ENCODE data around the gene STARD10.
A peak's percentile ranks its signal among the peaks of the same experiment; 100 is the strongest.

STARD10 gene, protein sequence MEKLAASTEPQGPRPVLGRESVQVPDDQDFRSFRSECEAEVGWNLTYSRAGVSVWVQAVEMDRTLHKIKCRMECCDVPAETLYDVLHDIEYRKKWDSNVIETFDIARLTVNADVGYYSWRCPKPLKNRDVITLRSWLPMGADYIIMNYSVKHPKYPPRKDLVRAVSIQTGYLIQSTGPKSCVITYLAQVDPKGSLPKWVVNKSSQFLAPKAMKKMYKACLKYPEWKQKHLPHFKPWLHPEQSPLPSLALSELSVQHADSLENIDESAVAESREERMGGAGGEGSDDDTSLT

DNA sequence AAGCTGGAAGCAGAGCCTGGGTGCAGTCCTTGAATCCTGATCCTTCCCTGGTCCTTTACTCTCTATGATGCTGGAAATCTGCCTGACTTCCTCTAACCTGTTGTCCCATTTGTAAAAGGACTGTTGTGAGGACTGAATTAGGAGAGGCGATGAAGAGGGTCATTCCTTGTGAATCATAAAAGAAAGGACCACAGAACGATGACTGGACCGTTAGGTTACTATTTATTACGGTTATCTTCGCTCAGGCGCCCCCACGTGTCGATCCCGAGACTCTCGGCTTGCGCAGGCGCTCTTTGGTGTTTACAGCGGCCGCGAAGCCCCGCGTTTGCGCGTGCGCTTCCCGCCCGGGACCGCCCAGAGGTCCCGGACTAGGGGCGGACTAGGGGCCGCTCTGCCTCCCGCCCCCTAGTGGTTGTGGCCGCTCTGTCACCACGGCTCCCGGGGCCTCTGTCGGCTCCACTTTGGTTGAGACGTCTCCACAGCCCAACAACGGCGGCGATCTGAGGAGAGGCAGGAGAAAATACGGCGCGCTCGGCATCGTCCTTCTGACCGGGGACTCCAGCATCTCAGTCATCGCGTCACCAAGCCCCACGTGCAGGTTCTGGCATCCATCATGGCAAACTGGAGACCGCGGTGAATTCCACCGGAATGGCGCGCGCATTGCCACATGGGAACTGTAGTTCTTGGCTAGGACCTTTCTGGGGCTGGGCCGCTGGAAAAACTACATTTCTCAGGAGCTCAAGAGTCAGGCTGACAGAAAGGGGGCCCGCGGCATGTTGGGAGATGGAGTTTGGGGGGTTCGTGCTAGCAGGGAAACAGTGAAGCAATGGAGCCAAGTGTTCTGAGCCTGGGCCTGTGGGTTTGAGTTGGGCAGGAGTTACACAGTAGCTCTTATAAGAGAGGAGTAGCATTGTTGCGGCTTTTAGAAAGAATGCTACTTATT is at the start of gene STARD10:
TSS of gene STARD10 (minus strand) at position 623 of the 943 bp plus-strand sequence. CDS start 12,866 bp downstream, outside the sequence.
- DNase-seq, result peak; percentile 96
- in situ Hi-C loops (cut with MboI; ENCODE audit: low pct_unique_long_range_greater_than_20kb, low sequenced_read_pairs), result no loop called here

DNA sequence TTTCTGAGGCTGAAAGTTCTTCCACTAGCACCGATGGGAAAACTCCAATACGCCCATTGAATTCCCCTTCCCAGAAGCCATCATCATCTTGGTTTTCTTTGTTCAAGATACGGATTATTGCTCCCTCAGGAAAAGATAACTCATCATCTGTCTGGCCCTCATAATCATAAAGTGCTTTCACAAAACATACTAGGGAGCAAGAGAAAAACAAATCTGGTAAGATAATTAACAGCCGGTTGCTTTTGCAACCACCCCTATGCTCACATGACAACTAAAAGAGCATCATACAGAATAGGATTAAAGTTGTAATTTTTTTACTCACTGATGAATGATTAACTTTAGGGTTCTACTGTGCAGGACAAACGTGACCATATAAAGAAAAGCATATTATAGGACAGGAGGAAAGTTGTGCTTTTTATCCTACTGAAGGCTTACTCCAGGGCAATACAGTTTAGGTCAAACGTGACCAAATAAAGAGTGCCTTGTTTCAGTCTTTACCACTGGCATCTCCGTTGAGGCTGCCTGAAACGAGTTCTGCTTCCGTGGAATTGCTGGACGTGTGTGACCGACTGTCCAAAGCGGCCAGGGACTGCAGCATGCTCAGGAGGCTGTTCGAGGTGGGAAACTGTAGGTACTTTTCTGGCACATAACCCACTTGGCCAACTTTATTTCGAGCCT is 48.9 kb upstream of the STARD10 start:
- no peak for DNase-seq
- in situ Hi-C loops (cut with MboI; ENCODE audit: low pct_unique_long_range_greater_than_20kb, low sequenced_read_pairs), result loop anchor here (25.0 kb wide), 1 partner anchor 320 kb away; no protein-coding TSS in a partner anchor

DNA sequence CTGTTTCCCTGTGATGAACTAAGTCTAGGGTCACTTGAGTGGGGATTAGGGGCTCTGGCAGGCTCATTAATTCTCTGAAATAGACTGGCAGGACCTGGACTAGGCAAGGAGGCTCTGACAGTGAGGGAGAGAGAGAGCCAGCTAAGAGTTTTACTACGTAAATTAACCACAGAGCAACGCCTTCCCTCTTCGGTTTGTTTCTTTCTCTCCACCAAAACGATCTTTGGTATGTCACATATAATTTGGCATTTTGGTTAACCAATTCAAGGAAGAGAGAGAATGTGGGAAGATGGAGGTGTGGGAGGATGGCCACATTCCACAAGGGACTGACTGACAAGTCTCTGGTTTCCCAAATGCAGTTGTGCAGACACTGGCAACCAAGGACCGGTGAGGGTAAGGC is 48.3 kb upstream of the STARD10 start:
- DNase-seq, result no peak
- in situ Hi-C loops (cut with MboI; ENCODE audit: low pct_unique_long_range_greater_than_20kb, low sequenced_read_pairs), result loop anchor here (25.0 kb wide), 1 partner anchor 320 kb away; no protein-coding TSS in a partner anchor

DNA sequence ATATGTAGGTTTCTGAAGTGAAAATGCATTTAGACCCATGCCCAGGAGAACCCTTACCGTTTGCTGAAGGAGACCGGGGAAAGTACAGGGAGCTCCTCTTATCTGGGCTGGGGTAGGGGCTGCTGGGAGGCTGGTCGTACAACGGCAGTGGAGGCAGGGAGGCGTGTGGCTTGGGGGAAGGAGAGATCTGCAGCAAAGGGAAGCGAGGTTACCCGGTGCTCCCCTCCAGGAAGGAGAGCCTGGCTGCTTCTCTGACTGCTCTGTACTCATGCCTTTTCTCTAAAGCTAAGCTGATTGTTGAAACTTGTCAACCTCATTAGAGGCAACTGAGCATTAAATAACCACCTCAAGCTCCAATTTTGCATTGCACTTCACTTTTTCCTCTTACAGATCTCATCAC is 47.5 kb upstream of the STARD10 start:
- in situ Hi-C loops (cut with MboI; ENCODE audit: low pct_unique_long_range_greater_than_20kb, low sequenced_read_pairs), result loop anchor here (25.0 kb wide), 1 partner anchor 321 kb away; no protein-coding TSS in a partner anchor
- no peak for DNase-seq

DNA sequence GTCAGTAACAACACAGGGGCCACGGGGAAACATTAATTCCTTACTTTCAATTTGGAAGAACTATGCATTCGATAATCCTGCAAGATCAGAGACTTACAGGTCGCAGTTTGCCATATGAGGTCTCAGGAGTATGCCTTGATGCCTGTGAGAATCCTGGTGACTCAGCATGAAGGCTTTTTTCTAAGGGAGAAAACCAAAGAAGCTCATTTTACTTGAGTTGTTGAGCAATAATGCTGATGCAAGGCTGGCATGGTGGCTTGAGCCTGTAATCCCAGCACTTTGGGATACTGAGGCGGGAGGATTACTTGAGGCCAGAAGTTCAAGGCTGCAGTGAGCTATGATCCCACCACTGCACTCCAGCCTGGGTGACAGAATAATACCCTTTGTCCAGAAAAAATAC is 46.9 kb upstream of the STARD10 start:
- in situ Hi-C loops (cut with MboI; ENCODE audit: low pct_unique_long_range_greater_than_20kb, low sequenced_read_pairs), result loop anchor here (25.0 kb wide), 1 partner anchor 322 kb away; no protein-coding TSS in a partner anchor
- DNase-seq, result no peak

DNA sequence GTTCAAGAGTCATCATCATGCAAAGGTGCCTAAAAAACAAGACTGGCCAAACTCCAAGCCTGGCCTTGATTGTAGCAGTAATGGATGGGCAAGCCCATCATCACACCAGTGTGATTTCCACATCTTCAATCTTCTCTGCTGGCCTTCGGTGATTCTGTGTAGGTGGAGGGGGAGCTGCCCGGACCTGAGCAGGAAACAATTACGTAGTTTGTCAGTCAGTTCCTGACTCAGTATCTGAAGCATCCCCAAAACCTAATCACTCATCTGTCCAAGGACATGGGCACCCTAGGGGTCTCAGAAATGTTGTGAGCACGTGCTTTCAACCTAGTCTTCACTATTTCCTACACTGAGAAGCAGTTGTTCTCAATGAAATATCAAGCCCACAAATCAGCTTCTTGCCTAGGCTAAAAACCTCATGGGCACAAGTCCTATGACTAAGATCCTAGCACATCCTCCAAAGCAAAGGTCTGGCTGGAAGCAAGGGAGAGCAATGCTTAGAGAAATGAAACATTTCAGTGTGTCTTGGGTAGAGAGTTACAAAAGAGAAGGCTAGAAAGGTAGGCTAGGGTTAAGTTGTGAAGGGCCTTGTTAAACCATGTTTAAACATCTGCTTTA is 45.0 kb upstream of the STARD10 start:
- in situ Hi-C loops (cut with MboI; ENCODE audit: low pct_unique_long_range_greater_than_20kb, low sequenced_read_pairs), result loop anchor here (25.0 kb wide), 1 partner anchor 324 kb away; no protein-coding TSS in a partner anchor
- no peak for DNase-seq

DNA sequence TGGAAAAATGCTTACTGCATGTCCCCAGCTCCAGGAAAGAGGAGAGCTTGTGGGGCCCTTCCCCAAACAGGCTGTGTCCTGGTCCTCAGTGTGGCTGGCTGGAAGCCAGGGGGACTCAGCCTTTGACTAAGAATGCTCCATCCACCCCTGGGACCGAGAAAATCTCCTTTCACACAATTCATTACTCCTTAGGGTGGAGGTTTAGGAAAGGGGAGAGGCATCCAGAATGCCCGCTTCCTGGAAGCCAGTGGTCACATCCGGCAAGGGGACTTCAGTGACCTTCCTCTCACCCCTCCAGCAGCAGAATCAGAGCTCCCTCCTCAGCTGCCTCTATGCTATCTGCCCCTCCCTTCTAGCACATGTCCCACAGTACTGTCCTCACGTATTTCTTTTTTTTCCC is 42.3 kb upstream of the STARD10 start:
- no peak for DNase-seq
- in situ Hi-C loops (cut with MboI; ENCODE audit: low pct_unique_long_range_greater_than_20kb, low sequenced_read_pairs), result loop anchor here (25.0 kb wide), 1 partner anchor 326 kb away; no protein-coding TSS in a partner anchor

DNA sequence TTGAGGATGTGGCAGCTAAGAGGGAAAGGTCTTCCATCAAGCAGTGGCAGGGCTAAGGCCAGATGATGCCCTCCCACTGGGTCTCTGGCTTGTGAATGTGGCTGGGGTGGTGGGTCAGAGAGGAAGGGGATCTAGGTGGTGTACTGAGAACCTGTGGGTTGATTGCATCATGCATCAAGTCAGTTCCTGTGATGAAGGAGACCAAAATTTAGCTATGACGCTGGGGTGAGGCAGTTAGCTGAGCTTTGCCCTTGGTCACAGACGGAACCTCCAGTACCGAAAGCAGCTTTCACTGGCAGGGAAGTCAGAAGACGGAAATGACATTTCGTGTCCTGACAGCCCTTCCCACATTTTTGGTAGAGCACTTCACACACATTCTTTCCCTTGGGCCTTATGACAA is 41.1 kb upstream of the STARD10 start:
- in situ Hi-C loops (cut with MboI; ENCODE audit: low pct_unique_long_range_greater_than_20kb, low sequenced_read_pairs), result loop anchor here (25.0 kb wide), 1 partner anchor 327 kb away; no protein-coding TSS in a partner anchor
- no peak for DNase-seq

DNA sequence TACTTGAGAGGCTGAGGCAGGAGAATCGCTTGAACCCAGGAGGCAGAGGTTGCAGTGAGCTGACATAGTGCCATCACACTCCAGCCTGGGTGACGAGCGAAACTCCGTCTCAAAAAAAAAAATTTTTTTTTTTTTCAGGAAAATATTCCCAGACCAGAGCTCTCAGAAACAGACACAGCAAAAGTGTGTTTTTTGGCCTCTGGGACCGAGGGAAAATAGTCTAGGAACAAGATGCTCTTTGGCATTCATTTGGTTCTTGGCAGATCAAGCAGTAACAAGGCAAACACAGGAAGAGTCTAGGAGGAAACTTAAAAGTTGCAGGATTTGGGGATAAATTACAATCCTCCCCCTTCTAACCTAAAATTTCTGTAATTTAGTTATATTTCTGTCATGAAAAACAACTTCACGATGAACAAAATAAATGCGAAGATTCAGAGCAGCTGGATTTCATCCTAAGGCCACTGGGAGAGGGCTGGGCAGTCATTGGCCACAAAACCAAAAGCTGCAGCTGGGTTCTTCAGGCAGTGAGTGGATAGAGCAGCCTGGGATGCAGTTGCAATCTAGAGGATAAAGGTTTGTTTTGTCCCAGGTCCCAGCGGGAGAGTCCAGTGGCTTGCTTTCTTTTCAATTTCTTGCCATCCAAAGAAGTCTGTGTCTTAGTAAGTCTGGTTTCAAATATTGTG is 40.1 kb upstream of the STARD10 start:
- in situ Hi-C loops (cut with MboI; ENCODE audit: low pct_unique_long_range_greater_than_20kb, low sequenced_read_pairs), result loop anchor here (25.0 kb wide), 1 partner anchor 328 kb away; no protein-coding TSS in a partner anchor
- no peak for DNase-seq

DNA sequence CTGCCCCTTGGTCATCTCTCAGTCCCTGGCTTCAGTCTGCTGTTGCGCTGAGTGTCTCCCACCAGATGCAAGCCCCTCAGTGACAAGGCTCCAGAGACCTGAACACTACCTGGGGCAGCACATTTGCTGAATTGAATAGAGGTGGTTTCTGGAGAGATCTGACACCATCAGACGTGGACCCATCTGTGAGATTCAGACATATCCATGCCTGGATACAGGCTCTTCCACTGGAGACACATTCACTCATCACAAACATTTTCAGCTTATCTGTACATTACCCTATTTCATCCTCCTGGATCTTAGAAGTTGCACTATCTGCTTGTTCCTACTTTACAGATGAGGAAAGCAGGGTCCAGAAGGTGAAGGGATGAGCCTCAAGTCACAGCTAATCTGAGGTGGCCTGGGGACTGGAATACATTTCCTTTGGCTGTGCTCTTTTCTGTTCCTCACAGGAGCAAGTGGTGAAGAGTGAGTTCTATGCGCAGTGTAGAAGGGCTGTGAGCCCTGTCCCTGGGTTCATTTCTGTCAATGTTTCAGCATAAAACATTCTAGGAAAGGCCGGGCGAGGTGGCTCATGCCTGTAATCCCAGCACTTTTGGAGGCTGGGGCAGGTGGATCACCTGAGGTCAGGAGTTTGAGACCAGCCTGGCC is 39.4 kb upstream of the STARD10 start:
- DNase-seq, result no peak
- in situ Hi-C loops (cut with MboI; ENCODE audit: low pct_unique_long_range_greater_than_20kb, low sequenced_read_pairs), result loop anchor here (25.0 kb wide), 1 partner anchor 329 kb away; no protein-coding TSS in a partner anchor

DNA sequence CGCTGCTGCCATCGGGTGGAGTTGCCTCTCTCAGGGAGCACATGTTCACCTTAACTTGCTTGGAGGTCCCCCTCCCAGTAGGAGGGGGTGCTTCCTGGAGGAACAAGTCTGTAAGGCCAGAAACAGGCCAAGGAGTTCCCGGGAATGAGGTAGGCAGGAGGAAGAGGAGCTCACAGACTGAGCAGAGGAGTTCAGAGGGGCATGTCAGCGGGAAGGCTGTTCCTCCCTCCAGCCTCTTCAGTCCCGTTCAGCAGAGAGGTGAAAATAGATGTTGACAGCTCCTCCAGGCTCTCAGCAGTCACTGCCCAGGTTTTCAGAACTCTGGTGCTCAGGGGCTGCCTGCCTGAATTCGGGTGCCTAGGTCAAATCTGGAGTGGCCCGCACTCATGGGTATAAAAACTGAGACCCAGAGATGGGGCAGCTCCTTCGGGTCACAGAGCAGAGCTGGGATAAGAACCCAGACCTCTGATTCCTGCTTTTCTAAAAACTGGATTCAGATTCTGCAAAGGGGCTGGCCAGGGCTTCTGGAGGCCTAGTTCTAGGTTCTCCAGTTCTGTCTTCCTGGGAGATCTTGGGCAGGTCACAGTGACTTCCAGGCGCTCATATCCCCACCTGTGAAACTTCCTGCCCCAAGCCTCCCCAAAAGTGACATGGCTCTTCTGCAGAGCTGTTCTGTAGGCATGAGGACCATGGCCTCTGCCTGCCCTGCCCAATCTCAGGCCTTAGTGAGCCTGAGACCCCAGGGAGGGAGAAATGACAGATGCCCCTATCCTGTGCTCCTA is 38.6 kb upstream of the STARD10 start:
- in situ Hi-C loops (cut with MboI; ENCODE audit: low pct_unique_long_range_greater_than_20kb, low sequenced_read_pairs), result loop anchor here (25.0 kb wide), 1 partner anchor 330 kb away; no protein-coding TSS in a partner anchor
- DNase-seq, result no peak

DNA sequence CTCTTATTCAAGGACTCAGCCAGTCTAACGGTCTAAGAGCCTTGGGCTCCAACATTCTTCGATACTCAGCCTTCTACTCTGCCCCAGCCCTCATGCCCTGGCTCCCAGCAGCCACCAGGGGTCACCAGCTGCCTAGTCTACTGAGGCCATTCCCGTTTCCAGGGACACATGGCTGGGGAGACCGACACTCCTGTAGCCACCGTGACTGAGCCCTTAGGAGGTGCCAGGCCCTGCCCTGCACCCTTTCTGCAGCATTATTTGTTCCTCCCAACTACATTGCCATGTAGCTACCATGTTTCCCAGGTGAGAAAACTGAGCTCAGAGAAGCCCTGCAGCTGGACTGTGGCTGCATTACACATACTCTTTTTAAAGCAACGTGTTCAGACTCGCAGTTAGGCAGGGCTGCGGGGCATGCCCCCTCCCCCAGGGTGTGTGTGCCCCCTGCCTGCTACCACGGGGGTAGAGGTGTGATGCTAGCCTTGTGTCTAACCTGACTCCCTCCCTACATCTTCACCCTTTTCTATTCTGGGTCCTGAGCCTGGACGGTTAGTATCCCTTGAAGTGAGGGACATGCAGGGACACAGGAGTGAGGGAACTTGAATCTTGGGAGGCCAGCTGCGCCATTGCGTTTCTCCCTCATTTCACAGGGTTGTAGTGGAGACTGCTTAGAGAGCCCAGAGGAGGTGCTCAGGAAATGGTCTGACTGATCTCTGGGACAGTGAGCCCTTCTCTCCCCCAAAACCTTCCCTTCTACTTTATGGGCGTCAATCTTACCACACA is 37.9 kb upstream of the STARD10 start:
- DNase-seq, result peak; percentile 86
- in situ Hi-C loops (cut with MboI; ENCODE audit: low pct_unique_long_range_greater_than_20kb, low sequenced_read_pairs), result loop anchor here (25.0 kb wide), 1 partner anchor 331 kb away; no protein-coding TSS in a partner anchor

DNA sequence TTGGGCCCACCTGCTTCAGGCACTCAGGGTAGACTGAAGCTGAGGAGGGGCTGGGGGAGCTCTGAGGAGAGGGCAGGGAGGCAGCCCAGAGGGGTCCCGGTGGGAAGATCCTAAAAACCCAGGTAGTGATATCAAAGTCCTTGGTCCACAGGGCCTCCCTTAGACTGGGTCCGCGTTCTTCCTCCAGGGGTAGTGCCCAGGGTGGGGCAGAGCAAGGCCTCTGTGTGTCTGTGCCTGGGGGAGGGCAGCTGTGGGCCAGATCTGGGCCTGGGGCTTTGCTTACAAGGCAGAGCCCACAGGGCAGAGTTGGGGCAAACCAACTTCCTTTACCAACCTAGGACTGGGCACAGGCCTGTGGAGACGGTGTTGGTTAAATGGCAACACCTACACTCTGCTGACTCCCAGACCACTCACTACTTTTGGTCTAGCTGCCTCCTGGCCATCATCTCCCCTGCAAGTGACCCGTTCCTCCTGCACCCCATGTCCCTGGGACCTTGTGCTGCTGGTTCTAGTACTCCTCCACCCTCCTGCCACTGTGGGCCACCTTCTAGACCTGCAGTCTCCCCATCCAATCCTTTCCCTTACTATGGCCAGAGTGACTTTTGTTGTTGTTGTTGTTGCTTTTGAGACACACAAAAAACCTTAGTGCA is 36.2 kb upstream of the STARD10 start:
- DNase-seq, result no peak
- in situ Hi-C loops (cut with MboI; ENCODE audit: low pct_unique_long_range_greater_than_20kb, low sequenced_read_pairs), result loop anchor here (25.0 kb wide), 1 partner anchor 332 kb away; no protein-coding TSS in a partner anchor

DNA sequence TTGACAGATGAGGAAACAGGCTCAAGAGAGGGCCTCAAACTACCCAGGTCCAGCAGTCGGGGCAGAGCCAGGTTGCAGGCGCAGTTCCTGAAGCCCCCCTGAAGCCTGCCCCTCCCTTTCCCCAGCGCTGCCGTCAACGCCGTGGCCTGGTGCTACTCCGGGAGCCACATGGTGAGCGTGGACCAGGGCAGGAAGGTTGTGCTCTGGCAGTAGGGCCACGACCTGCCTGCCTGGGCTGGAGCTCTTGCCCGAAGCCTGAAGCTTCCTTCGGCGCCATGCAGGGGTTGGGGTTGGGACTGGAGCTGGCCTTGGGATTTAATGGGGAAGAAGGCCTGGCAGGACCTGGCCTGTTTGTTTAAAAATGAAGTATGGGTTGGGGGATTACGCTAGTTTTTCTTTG is 35.3 kb upstream of the STARD10 start:
- in situ Hi-C loops (cut with MboI; ENCODE audit: low pct_unique_long_range_greater_than_20kb, low sequenced_read_pairs), result loop anchor here (25.0 kb wide), 1 partner anchor 333 kb away; no protein-coding TSS in a partner anchor
- DNase-seq, result no peak

DNA sequence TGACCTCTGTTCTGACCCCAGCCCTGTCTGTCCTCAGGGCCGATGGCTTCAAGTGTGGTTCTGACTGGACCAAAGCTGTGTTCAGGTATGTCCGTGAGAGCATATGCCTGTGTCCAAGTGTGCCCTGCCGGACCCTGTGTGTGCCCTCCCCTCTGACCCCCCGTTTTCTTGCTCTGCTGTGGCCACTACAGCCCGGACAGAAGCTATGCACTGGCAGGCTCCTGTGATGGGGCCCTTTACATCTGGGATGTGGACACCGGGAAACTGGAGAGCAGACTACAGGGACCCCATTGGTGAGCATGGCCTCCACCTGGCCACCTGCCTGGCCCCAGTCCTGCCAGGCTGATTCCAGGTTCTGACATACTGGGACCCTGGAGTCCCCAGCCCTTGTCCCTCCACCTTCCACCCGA is 34.9 kb upstream of the STARD10 start:
- in situ Hi-C loops (cut with MboI; ENCODE audit: low pct_unique_long_range_greater_than_20kb, low sequenced_read_pairs), result loop anchor here (25.0 kb wide), 1 partner anchor 334 kb away; no protein-coding TSS in a partner anchor
- no peak for DNase-seq
